ENCODE results near the gene STXBP6.
"Not testable (repeated sequence)": the region's sequence is repeated elsewhere in the genome, so short reads cannot be mapped to it uniquely, and the experiment has no call there.

Gene STXBP6

DNA sequence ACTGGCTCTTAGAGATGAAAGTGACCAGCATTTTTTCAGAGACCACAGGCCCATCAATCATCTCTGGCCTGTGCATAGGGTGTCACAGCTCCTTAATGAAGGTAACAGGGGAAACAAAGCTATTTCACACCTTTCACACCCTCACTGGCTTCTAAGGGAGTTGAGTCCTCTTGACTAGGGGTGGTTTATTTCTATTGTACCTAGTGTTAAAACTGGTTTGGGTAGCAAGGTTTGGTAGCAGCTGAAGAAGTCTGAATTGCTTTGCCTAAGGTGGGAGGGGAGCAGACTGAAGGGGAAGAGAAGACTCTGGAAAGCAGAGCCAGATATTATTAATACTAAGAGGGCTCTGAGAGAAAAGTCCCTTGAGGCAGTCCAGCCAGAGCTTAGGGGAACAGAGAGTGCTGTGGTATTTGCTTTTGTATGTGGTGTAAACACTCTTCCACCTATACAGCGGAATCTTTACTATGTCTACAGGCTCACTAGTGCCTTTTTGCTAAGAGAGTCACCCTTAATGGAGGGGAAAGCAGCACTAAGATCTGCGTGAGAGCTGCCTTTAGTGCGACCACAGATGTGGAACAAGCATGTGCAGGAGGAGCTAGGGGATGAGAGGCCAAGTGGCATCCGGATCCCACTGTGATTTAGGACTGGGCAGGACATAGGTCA lies 95.8 kb downstream of the STXBP6 start:
- Mint-ChIP-seq H3K9me3 (no peaks in the 10 kb centered on the region), H3K27ac (no peak overlapping the region), H3K4me3 (no peak overlapping the region)

DNA sequence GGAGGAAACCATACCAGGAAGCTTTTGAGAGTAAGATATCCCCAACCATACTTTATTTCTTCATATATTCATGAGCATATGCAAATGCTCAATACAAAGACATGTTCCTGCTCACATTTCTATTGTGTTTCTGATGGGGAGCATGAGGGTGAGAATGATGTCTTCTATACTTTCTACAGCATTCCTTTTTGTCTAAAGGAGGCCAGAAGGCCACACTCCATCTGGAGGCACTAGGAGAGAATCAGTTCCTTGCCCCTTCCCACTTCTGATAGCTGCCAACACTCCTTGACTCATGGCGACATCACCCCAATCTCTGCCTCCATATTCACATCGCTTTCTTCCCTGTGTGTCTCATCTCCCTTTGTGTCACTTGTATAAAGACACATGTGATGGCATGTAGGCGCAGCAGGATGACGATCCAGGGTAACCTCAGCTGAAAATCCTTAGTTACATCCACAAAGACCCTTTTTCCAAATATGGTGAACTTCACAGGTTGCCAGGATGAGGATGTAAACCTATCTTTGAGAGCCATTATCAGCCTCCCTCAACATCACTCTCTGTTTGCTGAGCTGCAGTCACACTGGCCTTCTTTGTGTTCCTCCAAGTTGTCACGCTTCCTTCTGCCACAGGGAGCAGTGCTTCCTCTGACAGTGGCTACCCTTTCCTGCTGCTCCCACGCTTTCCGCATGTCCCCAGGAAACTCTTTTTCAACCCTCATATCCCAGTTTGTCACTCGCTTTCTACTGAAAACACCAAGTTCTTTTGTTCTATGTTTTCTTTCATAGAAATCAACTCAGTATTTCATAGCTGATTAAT lies 96.9 kb downstream of the STXBP6 start:
- no peaks in the 10 kb centered on the region for H3K36me3 Mint-ChIP-seq (ENCODE audit: low read depth)
- no peaks in the 10 kb centered on the region for H3K27me3 Mint-ChIP-seq (ENCODE audit: low read depth)
- no peaks in the 10 kb centered on the region for H3K4me1 Mint-ChIP-seq (ENCODE audit: low read depth)

More for the DNA sequence above, 95.8 kb downstream of the STXBP6 start:
- Mint-ChIP-seq H3K27me3 (ENCODE audit: low read depth) (no peaks in the 10 kb centered on the region), H3K4me1 (ENCODE audit: low read depth) (no peaks in the 10 kb centered on the region), H3K36me3 (ENCODE audit: low read depth) (no peaks in the 10 kb centered on the region)

DNA sequence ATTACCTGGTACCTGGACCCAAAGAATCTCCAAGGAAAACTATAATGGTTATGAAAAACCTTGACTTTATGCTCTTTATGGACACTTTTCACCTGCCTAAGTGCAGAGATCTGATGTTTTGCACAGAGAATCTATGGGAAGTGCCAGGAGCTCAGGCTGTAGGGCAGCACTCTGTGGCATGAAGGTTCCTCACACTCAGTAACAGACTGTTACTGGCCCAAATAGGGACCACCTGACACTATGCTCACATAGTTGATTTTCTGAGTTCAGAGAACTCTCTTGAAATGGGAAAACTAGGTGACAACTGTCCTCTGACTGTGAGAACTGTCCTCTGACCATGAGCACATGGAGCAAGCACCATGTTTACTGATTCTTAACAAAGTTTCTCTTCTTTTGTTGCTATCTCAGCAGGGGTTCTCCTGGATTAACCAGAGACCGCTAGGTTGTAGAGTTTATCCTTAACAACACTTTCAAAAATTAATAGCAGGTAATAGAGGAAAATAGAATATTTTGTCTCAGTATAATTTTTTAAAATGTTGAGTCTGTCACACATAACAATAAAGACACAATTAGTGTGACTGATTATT lies 101.6 kb downstream of the STXBP6 start:
- Mint-ChIP-seq H3K4me1 (ENCODE audit: low read depth) (no peaks in the 10 kb centered on the region), H3K9me3 (no peaks in the 10 kb centered on the region), H3K27me3 (ENCODE audit: low read depth) (no peaks in the 10 kb centered on the region), H3K27ac (no peak overlapping the region), H3K4me3 (no peak overlapping the region), H3K36me3 (ENCODE audit: low read depth) (no peaks in the 10 kb centered on the region)

More for the DNA sequence above, 96.9 kb downstream of the STXBP6 start:
- Mint-ChIP-seq H3K4me3 (no peak overlapping the region), H3K27ac (no peak overlapping the region), H3K9me3 (no peaks in the 10 kb centered on the region)

DNA sequence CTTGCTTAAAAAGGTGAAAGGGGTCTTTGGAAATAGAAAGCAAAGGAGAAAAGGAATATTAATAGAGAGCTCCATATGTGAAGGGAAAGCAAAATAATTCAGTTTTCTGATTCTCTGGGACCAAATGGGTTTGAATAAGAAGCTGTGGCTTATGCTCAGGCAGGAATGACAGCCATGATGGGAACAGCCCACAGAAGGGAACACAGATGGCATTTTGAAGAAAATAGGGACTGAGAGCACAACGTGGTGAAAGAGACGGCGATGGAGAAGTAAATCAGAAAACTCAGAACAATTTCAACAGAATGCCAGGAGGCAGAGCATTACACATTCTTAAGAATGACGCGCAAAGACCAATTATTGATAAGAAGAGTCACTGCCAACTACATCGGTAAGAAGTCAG lies 102.8 kb downstream of the STXBP6 start:
- Mint-ChIP-seq H3K9me3 (no peaks in the 10 kb centered on the region), H3K4me3 (no peak overlapping the region), H3K27me3 (ENCODE audit: low read depth) (no peaks in the 10 kb centered on the region), H3K27ac (no peak overlapping the region), H3K4me1 (ENCODE audit: low read depth) (no peaks in the 10 kb centered on the region), H3K36me3 (ENCODE audit: low read depth) (no peaks in the 10 kb centered on the region)

DNA sequence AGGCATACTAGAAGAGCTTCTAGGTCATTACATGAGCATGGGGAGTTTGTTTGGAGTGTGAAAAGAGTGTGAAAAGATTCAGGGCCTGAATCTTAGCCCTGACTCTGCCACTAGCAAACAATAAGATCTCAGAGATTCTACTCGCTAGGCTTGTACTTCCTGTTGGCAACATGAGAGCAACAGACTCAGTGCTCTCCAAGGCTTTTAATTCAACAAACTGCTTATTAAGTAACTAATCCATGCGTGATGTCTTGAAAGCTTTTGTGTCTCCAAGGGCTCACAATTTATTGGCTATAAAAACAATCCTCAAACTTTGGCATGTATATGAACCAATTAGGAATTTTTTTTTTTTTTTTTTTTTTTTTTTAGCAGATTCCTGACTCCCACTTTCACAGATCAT lies 105.1 kb downstream of the STXBP6 start:
- Mint-ChIP-seq H3K9me3 (no peaks in the 10 kb centered on the region), H3K4me1 (ENCODE audit: low read depth) (no peaks in the 10 kb centered on the region), H3K36me3 (ENCODE audit: low read depth) (no peaks in the 10 kb centered on the region), H3K4me3 (no peak overlapping the region), H3K27me3 (ENCODE audit: low read depth) (no peaks in the 10 kb centered on the region), H3K27ac (no peak overlapping the region)

DNA sequence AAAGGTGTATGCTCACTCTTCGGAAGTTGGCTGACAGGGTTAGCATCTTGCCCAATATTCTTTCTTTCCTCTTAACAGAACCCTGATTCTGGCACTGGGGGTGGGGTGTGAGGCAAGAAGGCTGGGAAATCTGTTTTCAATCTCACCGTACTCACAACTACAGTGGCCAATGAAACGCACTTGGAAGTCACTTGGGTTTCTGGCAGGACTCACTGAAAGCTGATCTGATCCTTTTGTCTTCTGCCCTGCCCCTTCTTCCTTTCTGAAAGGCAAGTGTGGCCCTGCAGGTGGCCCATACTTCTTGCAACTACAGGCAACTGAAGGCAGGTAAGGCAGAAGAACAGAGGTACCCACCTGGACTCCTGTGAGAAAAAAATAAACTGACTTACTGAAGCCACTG lies 106.9 kb downstream of the STXBP6 start:
- H3K36me3 Mint-ChIP-seq (ENCODE audit: low read depth) = no peaks in the 10 kb centered on the region
- no peaks in the 10 kb centered on the region for H3K4me1 Mint-ChIP-seq (ENCODE audit: low read depth)
- no peaks in the 10 kb centered on the region for H3K9me3 Mint-ChIP-seq
- H3K27ac Mint-ChIP-seq = no peak overlapping the region
- H3K4me3 Mint-ChIP-seq = no peak overlapping the region
- no peaks in the 10 kb centered on the region for H3K27me3 Mint-ChIP-seq (ENCODE audit: low read depth)

DNA sequence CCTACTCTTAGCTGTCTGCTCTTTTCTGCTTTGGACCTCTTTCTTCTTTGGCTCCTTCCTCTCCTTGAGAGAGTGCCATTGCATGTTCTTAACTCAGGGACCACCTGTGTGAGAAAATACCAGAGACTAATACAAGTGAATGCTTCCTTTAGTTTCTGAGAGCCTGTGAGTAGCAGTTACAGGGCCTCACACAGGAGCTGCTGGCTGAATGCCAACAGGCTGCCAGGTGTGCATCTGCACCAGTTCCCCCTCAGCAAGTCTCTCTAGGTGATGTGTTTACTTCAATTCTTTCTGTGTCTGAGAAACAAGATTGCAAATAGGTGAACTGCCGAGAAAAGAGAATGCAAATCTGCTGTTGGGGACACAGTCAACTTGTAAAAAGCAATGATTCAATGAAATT lies 108.2 kb downstream of the STXBP6 start:
- Mint-ChIP-seq H3K36me3 (ENCODE audit: low read depth) (no peaks in the 10 kb centered on the region), H3K9me3 (no peaks in the 10 kb centered on the region), H3K27ac (no peak overlapping the region), H3K4me1 (ENCODE audit: low read depth) (no peaks in the 10 kb centered on the region), H3K4me3 (no peak overlapping the region), H3K27me3 (ENCODE audit: low read depth) (no peaks in the 10 kb centered on the region)

DNA sequence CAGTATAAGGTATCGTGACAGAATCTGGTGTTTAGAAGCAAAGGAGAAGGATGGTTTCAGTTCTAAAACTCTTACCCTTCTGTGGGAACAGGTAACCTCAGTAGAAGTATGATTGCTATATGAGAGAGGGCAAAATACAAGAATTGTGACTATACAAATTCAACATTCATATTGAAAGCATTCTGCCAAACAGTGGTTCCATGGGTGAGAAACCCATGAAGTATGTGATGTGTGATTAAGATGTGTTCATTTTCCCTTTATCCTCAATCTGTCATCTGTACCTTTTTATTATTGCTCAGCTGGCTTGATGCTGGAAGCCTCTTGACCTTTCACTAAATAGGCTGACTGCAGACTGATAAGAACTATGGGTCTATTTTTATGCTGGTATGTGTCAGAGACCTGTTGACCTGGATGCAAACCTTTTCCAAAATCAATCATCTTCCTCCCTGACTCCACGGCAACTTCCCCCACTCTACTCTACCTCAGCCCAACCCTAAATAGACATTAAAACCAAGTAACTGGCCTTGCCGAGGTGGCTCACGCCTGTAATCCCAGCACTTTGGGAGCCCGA lies 109.6 kb downstream of the STXBP6 start:
- Mint-ChIP-seq H3K27ac (no peak overlapping the region), H3K9me3 (no peaks in the 10 kb centered on the region), H3K36me3 (ENCODE audit: low read depth) (no peaks in the 10 kb centered on the region), H3K27me3 (ENCODE audit: low read depth) (no peaks in the 10 kb centered on the region), H3K4me1 (ENCODE audit: low read depth) (no peaks in the 10 kb centered on the region), H3K4me3 (no peak overlapping the region)

DNA sequence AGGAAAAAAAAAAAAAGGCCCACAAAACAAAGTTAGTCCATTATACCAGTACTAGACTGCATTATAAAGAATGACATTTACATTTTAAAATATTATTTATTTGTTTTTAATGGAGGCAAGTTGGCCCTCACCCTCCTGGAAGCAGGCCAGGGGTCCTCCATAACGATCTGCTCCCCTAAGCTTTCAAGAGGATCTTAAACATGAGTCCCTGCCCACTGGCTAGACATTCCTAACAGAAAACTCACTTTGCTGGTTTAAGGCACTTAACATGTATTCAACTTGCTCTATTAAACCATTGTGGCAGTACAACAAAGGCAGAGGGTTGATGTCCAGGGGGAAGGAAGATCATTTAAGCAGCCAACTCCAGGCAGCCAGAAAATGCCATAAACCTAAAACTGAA lies 111.4 kb downstream of the STXBP6 start:
- H3K4me3 Mint-ChIP-seq = no peak overlapping the region
- H3K27me3 Mint-ChIP-seq (ENCODE audit: low read depth) = no peaks in the 10 kb centered on the region
- no peaks in the 10 kb centered on the region for H3K9me3 Mint-ChIP-seq
- no peaks in the 10 kb centered on the region for H3K4me1 Mint-ChIP-seq (ENCODE audit: low read depth)
- H3K27ac Mint-ChIP-seq = no peak overlapping the region
- H3K36me3 Mint-ChIP-seq (ENCODE audit: low read depth) = no peaks in the 10 kb centered on the region

DNA sequence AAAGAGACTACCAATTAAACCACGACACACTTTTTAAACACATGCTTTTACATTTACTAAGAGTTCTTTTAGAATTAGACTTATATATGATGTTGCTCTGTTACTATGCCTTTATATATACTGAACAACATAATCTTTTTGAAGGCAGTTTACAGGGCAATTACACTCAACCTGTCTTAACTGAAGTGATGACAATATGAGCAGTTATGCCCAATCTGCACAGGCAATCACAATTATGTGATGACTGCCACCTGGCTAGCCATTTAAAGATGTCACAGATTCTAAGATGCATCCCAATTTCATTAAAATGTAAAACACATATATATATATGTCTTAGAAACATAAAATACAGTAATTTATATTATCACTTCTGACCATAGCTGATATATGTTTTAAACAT lies 112.6 kb downstream of the STXBP6 start:
- no peaks in the 10 kb centered on the region for H3K9me3 Mint-ChIP-seq
- H3K27ac Mint-ChIP-seq = no peak overlapping the region
- H3K36me3 Mint-ChIP-seq (ENCODE audit: low read depth) = no peaks in the 10 kb centered on the region
- no peaks in the 10 kb centered on the region for H3K27me3 Mint-ChIP-seq (ENCODE audit: low read depth)
- no peaks in the 10 kb centered on the region for H3K4me1 Mint-ChIP-seq (ENCODE audit: low read depth)
- no peak overlapping the region for H3K4me3 Mint-ChIP-seq

DNA sequence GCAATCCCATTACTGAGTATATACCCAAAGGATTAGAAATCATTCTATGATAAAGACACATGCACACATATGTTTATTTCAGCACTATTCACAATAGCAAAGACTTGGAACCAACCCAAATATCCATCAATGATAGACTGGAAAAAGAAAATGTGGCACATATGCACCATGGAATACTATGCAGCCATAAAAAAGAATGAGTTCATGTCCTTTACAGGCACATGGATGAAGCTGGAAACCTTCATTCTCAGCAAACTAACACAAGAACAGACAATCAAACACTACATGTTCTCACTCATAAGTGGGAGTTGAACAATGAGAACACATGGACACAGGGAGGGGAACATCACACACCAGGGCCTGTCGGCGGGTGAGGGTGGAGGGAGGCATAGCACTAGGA lies 113.2 kb downstream of the STXBP6 start:
- H3K27me3 Mint-ChIP-seq (ENCODE audit: low read depth); H3K4me3 Mint-ChIP-seq; H3K4me1 Mint-ChIP-seq (ENCODE audit: low read depth); H3K36me3 Mint-ChIP-seq (ENCODE audit: low read depth); H3K9me3 Mint-ChIP-seq; H3K27ac Mint-ChIP-seq: not testable (repeated sequence)

DNA sequence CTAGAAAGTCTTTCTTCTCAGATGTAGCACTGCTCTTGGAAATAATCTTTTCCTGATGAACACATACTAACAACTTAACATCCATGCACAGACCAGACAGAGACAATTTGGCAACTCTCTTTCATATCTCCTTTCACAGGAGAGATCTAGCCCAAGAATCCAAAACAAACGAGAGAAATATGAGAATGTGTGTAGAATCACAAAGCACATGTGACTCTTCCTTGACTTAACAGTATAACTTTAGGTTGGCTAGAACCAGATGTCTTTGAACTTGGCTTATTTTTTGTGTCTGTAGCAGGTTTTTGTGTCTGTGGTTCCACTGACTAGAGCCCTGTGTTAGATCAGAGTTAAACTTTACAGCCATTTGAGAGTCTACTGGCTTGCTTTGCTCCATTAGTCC lies 114.2 kb downstream of the STXBP6 start:
- H3K4me3 Mint-ChIP-seq = no peak overlapping the region
- H3K36me3 Mint-ChIP-seq (ENCODE audit: low read depth) = no peaks in the 10 kb centered on the region
- no peak overlapping the region for H3K27ac Mint-ChIP-seq
- H3K9me3 Mint-ChIP-seq = no peaks in the 10 kb centered on the region
- no peaks in the 10 kb centered on the region for H3K27me3 Mint-ChIP-seq (ENCODE audit: low read depth)
- H3K4me1 Mint-ChIP-seq (ENCODE audit: low read depth) = no peaks in the 10 kb centered on the region

DNA sequence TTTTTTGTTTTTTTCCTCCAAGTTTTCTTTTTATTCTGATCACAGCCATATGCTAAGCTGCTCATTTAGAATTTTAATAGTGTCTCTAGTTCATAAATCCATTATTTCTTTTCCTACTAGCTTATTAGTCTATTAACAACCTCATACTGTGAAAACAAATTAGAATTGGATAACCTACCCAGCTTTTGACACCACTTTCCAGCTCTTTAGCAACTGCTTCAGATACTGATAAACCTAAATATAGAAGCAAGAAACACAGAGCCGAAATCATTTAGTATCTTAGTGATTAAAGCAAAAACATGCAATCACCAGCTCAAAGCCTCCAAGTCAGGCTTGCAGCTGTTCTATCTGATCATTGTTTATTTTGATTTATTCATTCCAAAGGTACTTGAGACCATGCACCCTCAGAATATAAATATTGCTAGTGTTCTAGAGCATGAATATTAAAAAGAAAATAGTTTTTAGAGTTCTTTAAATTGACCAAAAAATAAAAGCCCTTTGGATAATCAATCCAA lies 121.5 kb downstream of the STXBP6 start:
- no peaks in the 10 kb centered on the region for H3K9me3 Mint-ChIP-seq
- no peak overlapping the region for H3K4me3 Mint-ChIP-seq
- H3K27me3 Mint-ChIP-seq (ENCODE audit: low read depth) = no peaks in the 10 kb centered on the region
- H3K36me3 Mint-ChIP-seq (ENCODE audit: low read depth) = no peaks in the 10 kb centered on the region
- no peaks in the 10 kb centered on the region for H3K4me1 Mint-ChIP-seq (ENCODE audit: low read depth)
- H3K27ac Mint-ChIP-seq = no peak overlapping the region

DNA sequence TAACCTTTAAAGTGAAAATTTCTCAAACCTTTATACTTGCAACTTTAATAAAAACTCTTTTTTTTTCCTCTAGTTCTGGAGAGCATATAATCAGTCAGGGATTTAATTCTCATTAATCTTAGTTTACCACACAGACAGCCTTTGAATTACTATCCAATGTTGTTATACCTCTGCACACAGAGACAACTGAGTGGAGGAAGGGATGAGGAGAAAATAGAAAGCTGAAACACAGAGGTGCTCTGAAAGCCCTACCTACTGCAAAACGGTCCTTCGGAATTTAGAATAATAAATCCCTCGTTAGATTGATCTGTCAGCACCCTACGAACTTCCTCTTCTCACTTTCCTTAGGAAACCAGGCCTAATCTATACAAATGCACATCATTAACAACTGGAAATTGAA lies 122.1 kb downstream of the STXBP6 start:
- Mint-ChIP-seq H3K27me3 (ENCODE audit: low read depth) (no peaks in the 10 kb centered on the region), H3K4me1 (ENCODE audit: low read depth) (no peaks in the 10 kb centered on the region), H3K4me3 (no peak overlapping the region), H3K36me3 (ENCODE audit: low read depth) (no peaks in the 10 kb centered on the region), H3K9me3 (no peaks in the 10 kb centered on the region), H3K27ac (no peak overlapping the region)

All from T-helper 1 cell treated with Interleukin-12 subunit alpha and Interleukin-12 subunit beta and Interleukin-4 antibody, amounts not matched to agents 30 μg/mL and 1 μg/mL, for 36 hours (primary cell).